GM18951 (cell line): Measurements from ENCODE around the gene CPLANE2.

Experiments used
- POLR2A ChIP-seq: IDR thresholded peaks from 4 replicates; pipeline ENCODE4 v1.6.1; 2011; ENCODE audit warnings: mild to moderate bottlenecking; ENCODE audit not compliant: insufficient read length, insufficient read depth; ENCODE audit errors: extremely low read depth
- in situ Hi-C: fragments of 300-500 bp; cut with MboI; formaldehyde crosslinking; loops from one replicate; pipeline ENCODE4 v1.12.0; 2022; ENCODE audit warnings: low sequenced_read_pairs, mixed read lengths, inconsistent platforms; ENCODE audit not compliant: unreplicated experiment

The CPLANE2 gene

DNA sequence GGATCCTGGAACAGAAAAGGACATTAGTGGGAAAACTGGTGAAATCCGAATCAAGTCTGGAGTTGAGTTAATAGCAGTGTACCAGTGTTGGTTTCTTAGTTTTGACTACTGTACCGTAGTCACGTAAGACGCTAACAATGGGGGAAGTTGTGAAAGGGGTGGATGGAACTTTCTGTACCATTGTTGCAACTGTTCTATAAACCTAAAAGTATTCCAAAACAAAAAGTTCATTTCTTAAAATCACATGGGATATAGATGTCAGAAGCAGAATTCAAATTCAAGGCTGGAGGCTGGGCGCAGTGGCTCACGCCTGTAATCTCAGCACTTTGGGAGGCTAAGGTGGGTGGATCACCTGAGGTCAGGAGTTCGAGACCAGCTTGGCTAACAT lies 41.5 kb downstream of the CPLANE2 start:
- no peak for TF ChIP-seq POLR2A
- in situ Hi-C loops: loop anchor here (10.0 to 25.0 kb wide), 2 partner anchors 101 to 383 kb away; partner anchors contain the start of gene UQCRHL

DNA sequence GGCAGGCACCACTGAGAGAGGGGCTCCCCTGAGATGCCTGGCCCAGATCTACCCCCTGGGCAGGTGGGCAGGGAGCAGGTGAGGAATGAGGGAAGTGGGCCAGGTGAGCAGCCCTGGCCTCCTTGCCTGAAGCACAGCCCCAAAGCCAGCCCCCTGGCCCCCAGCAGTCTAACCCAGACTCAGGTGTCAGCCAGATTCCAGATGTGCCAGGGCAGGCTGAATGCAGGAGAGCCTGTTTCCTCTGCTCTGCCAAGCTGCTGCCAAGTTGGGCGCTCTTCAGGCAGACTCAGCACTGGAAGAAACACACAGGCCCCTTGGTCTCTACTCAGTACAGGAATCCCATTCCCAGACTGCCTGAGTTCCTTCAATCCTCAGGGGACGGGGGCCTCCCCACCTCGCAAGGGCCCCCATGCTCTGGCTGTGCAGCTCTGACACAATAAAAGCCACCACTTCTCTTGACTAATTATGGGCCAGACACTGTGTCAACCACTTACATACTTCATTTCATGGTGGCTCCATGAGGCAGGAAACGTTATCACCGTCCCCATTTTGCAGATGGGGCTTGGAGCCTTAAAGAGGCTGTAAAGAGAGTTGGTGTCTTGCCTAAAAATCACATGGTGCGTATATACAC lies 45.0 kb downstream of the CPLANE2 start:
- TF ChIP-seq POLR2A: no peak

DNA sequence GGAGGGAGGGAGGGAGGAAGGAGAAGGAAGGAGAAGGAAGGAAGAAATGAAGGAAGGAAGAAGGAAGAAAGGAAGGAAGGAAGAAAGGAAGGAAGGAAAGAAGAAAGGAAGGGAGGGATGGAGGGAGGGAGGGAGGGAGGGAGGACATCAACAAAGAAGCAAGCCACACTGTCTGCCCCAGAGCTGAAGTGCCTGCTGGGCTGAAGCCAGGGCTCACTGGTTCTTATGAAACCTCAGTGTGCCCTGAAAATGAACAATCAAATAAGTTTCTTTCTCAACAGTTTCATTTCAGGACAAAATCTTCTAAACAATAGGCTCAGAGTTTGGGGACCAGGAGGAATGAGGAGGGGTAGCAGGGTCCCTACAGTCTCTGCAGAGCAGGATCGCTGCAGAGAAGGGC lies 45.7 kb downstream of the CPLANE2 start:
- no peak for TF ChIP-seq POLR2A
- in situ Hi-C loops: loop anchor here (10.0 to 25.0 kb wide), 2 partner anchors 97 to 379 kb away; partner anchors contain the start of gene UQCRHL

More for the DNA sequence above, 45.0 kb downstream of the CPLANE2 start:
- in situ Hi-C loops: loop anchor here (10.0 to 25.0 kb wide), 2 partner anchors 97 to 380 kb away; partner anchors contain the start of gene UQCRHL

DNA sequence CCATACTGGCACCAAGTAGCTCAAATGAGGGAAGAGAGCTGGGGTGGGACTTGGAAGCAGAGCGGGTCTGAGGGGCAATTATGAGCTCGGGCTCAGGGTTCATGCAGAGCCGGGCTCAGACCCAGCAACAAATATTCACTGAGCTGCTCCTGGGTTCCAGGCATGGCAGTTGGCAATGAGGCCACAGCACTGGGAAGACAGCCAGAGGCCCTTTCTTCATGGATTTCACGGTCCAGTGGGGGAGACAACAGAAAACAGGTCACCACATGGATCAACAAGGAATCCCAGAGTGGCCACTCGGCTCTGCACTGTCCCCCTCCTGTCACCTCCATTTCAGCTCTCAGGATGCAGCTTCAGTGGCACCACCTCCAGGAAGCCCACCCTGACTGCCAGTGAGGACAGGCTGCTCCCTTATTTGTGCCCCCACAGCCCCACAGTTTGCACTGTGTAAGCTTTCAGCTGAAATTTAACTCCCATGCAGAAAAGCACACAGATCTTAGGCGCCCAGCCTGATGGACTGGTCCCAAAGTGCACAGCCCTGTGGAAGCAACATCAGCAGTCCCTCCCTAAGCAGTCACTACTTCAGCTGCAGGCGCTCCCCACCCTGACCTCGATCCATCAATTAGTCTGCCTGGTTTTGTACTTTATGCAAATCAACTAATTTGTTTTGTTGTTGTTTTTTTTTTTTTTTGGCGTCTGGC lies 46.9 kb downstream of the CPLANE2 start:
- TF ChIP-seq POLR2A: no peak
- in situ Hi-C loops: loop anchor here (10.0 to 25.0 kb wide), 3 partner anchors 95 to 378 kb away; partner anchors contain the start of genes FAM131C and UQCRHL

DNA sequence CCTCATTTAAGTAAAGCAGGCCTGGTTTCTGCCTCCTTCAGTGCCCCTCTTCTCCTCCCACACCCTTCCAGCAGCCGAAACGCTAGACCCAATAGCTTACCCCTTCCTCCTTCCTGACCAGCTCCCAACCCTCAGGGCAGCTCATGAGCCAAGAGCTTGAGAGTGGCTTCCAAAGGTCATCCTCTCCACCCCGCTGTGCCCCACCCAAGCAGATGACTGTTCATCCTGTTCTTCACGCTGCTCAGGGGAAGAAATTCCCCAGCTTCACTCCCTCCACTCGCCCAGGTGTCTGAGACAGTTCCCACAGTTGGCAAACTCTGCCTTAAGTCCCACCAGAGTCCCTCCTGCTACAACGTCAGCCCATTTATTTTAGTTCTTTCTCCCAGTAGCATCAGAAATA lies 48.0 kb downstream of the CPLANE2 start:
- in situ Hi-C loops: loop anchor here (10.0 to 25.0 kb wide), 2 partner anchors 114 to 377 kb away; partner anchors contain the start of genes FAM131C and UQCRHL
- TF ChIP-seq POLR2A: no peak

DNA sequence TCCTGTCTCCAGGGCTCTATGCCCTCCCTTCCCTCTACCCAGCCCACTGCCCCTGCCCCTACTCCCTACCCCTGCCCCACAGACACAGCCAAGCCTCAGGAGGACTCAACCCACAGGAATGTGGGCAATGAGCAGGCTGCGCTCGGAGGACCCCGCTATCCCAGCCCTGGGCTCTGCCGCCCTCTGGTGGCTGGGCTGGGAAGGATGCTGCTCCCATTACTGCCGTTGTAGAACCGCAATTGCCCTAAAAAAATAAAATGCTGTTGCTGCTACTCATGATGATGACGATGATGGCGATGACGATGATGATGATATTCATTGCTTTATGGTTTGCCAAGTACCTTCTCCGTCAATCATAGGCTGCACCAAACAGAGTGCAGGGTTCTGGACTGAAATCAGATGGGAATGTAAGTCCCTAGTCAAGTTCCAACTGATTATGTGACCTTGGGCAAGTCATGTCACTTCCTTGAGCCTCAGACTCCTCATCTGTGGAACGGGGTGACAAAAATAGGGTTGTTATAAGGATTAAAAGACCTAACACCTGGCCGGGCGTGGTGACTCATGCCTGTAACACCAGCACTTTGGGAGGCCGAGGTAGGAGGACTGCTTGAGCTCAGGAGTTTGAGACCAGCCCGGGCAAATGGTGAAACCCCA lies 49.1 kb downstream of the CPLANE2 start:
- no peak for TF ChIP-seq POLR2A
- in situ Hi-C loops: loop anchor here (10.0 to 25.0 kb wide), 2 partner anchors 113 to 376 kb away; partner anchors contain the start of genes FAM131C and UQCRHL

DNA sequence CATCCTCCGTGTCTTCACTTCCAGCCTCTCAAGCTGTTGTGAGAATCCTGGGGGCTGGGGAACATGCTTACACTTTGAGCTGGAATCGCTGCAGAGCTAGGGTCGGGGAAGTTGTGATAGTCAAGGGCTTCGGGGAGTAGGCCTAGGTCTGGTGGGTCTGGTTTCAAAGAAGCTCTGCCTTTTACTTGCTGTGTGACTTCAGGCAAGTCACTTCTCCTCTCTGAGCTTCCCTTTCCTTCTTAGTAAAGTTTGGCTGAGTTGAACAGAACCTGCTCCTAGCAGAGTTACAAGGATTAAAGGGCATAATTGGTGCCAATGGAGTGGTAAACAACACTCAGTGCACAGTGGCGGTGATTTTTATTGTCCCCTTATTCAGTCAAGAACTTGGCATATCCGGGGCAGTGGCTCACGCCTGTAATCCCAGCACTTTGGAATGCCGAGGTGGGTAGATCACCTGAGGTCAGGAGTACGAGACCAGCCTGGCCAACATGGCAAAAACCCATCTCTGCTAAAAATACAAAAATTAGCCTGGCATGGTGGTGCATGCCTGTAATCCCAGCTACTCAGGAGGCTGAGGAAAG lies 50.2 kb downstream of the CPLANE2 start:
- TF ChIP-seq POLR2A: no peak
- in situ Hi-C loops: loop anchor here (10.0 to 25.0 kb wide), 2 partner anchors 112 to 374 kb away; partner anchors contain the start of genes FAM131C and UQCRHL

DNA sequence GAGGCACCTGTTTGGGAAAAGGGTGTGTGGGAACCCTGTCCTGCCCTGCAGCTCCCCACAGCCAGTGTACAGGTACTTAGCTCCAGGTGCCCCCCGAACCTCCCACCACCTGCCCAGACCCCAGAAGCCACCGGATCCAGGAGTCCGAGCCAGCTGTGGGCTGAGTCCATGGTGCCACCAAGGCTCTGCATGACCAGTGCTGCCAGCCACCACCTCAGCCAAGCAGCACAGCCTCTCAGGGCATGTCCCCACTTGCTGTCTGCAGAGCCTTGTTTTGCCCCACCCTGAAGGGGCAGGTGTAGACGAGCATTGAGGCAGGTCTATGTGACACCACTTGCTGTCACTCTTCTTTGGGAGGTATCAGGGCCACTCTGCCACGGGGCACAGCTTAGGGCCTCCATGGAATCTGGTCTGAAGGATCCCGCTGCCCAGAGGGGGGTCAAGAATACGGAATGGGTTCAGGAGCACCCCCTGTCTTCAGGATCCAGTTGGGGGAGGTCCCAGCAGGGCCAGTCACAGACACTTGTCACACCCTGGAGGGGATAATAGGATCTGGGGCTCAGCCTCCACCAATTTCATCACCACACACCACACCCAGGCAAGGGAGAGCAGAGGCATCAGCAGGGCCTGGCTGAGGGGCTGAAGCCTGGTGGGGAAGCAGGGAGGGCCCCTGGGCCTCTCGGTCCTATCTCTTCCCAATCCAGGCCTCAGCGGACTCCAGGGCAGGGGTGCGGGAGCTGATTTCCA lies 52.3 kb downstream of the CPLANE2 start:
- in situ Hi-C loops: loop anchor here (10.0 to 25.0 kb wide), 2 partner anchors 110 to 372 kb away; partner anchors contain the start of genes FAM131C and UQCRHL
- TF ChIP-seq POLR2A: no peak

DNA sequence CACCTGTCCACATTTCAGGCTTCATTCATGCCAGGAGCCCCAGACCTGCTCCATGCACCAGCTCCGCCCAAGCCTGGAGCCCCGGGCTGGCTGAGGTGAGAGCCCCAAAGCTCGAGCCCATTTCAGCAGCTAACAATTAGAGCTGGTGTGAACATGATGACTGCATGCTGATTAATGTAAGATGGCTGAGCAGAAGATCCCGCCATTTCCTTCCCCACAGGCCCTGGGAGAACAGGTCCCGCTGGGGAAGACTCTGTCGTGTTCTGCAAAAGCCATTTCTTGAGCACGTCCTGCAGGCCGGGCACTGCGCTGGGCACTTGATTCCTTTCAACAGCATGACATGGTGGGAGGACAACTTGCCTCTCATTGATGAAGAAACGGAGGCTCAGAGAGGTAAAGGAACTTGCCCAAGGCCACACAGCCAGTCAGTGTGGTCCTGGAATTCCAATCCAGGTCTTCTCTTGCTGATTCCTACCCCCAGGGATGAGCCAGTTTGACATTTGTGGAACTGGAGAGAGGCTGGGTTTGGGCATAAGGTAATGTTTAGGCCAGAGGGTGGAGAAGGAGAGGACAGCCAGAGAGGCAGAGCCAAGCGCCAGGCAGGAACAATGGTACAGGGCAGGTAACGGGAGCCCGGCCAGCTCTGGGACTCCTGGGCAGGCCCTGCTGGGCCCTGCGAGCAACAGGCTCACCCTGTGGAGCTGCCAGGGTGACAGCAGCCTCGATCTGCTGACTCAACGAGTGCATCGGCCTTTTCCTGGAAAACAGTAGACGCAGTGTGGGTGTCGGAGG lies 53.0 kb downstream of the CPLANE2 start:
- in situ Hi-C loops: loop anchor here (10.0 to 25.0 kb wide), 2 partner anchors 109 to 372 kb away; partner anchors contain the start of genes FAM131C and UQCRHL
- no peak for TF ChIP-seq POLR2A

DNA sequence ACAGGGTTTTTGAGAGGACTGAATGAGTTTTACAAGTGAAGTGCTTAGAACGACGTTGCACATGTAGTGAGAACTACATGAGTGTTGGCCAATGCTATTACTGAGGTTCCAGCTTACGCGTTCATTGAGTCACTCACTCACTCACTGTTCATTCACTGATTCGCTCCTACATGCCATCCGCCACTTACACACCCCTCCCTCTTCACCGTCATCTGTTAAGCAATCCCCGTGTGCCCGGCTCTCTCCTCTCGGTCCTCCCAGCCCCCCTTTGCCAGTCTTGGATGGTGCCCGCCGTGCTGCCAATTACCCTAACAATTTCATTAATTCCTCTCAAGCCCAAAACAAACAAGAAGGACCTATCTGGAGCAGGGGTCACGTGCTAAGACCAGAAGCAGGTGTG lies 53.8 kb downstream of the CPLANE2 start:
- in situ Hi-C loops: loop anchor here (10.0 to 25.0 kb wide), 2 partner anchors 108 to 371 kb away; partner anchors contain the start of genes FAM131C and UQCRHL

More for the DNA sequence above, 53.8 kb downstream of the CPLANE2 start:
- TF ChIP-seq POLR2A: no peak
